Stimulated activated CD4-positive, alpha-beta T cell treated with anti-CD3 and anti-CD28 coated beads, Interleukin-4, amount 100 ng/mL, for 4 hours (primary cell): ENCODE measurements around the gene CLTC.
"Not testable (repeated sequence)": the region's sequence is repeated elsewhere in the genome, so short reads cannot be mapped to it uniquely, and the experiment has no call there.

Source experiments
- DNase-seq, 2 experiments: peaks; one replicate each; pipeline ENCODE4 v3.0.0-alpha.2; 2020

Gene CLTC

GRCh38 chr17:59634632-59635541 lies 15.2 kb downstream of the CLTC start:
- DNase-seq, result no peak

GRCh38 chr17:59637611-59638310 lies 18.1 kb downstream of the CLTC start:
- DNase-seq, result no peak

- DNase-seq, result no peak
Observed at GRCh38 chr17:59638553-59638952, 18.9 kb downstream of the CLTC start.

GRCh38 chr17:59641799-59642484 lies 22.2 kb downstream of the CLTC start:
- DNase-seq, result no peak

- no peak for DNase-seq
Observed at GRCh38 chr17:59642565-59642964, 22.9 kb downstream of the CLTC start.

- DNase-seq, result no peak
Observed at GRCh38 chr17:59643159-59644140, 23.8 kb downstream of the CLTC start.

- DNase-seq, result no peak
Observed at GRCh38 chr17:59647288-59647687, 27.6 kb downstream of the CLTC start.

- no peak for DNase-seq
Observed at GRCh38 chr17:59649886-59650285, 30.2 kb downstream of the CLTC start.

- no peak for DNase-seq
Observed at GRCh38 chr17:59650642-59651041, 30.9 kb downstream of the CLTC start.

GRCh38 chr17:59651346-59651745 lies 31.7 kb downstream of the CLTC start:
- no peak for DNase-seq

GRCh38 chr17:59652119-59652518 lies 32.4 kb downstream of the CLTC start:
- no peak for DNase-seq

- DNase-seq, result not testable (repeated sequence)
Observed at GRCh38 chr17:59656624-59657023, 36.9 kb downstream of the CLTC start.

GRCh38 chr17:59666235-59666634 lies 46.5 kb downstream of the CLTC start:
- no peak for DNase-seq

GRCh38 chr17:59668816-59669215 lies 49.1 kb downstream of the CLTC start:
- no peak for DNase-seq

- no peak for DNase-seq
Observed at GRCh38 chr17:59669411-59669810, 49.7 kb downstream of the CLTC start.

- no peak for DNase-seq
Observed at GRCh38 chr17:59669944-59670343, 50.2 kb downstream of the CLTC start.

GRCh38 chr17:59671386-59671785 lies 51.7 kb downstream of the CLTC start:
- no peak for DNase-seq

- no peak for DNase-seq
Observed at GRCh38 chr17:59675231-59675630, 55.5 kb downstream of the CLTC start.

GRCh38 chr17:59676716-59677115 lies 57.0 kb downstream of the CLTC start:
- DNase-seq, result no peak

- no peak for DNase-seq
Observed at GRCh38 chr17:59678918-59679317, 59.2 kb downstream of the CLTC start.

GRCh38 chr17:59680314-59680713 lies 60.6 kb downstream of the CLTC start:
- no peak for DNase-seq

GRCh38 chr17:59683283-59683682 lies 63.6 kb downstream of the CLTC start:
- DNase-seq, result no peak
